ENCODE measurements around the gene CHRNE.

Gene CHRNE

DNA sequence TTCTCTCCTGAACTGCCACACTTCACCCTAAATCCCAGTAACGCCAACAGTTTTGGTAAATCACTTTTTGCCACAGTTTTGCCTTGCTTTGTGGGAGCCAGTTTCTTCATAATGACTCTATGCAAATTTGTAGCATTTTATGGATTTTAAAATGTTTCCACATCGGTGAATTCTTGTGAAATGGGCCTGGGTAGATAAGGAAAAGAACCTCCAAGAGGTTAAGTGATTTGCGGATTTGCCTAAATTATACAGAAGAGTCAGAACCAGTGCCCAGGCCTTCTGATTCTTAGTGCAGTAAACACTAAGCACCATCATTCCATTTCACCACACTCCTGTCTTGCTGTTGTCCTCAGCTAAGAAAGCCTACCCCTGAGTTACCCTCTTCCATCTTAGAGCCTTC is 51.8 kb downstream of the CHRNE start:
- no peak for DNase-seq

GRCh38 chr17:4850246-4850645 is 52.7 kb downstream of the CHRNE start:
- no peak for DNase-seq

- DNase-seq: no peak
Observed at GRCh38 chr17:4849011-4849536, 53.8 kb downstream of the CHRNE start.
